Measurements from ENCODE around the gene CADM1.

Gene CADM1

DNA sequence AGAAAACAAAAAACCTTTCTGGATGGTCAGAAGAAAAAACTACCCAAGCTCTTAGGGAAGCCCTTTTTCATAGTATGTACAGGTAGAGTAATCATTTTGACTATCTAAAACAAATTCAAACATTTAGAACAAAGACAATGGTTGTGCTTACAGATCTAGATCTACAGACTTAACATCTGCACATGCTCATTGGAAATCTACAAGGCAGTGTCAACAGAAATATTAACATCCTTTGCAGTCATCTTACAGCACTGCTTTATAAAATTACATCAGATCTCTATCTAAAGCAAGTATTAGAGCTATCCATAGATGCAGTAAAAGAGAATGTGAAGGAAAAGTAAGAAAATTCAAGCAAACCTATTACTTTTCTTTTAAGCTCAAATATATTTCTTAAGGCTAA, 110.3 kb downstream of the CADM1 start:
- no peak for DNase-seq

DNA sequence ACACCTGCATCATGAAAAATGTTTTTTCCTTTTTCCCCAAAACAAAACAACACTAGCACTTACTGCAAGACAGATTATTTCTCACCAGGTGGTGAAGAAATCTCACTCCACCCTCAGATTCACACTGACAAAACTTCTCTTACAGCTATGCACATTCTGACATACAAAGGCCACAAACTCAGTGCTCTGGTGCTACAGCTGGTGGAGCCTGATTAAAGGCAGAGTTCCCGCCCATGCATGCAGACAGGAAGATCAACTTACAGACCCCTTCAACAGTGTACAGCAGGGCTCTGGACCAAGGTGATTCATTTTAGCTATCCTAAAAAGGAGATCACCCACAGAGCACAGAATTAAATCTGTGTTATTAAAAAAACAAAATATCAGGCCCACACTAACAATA, 112.6 kb downstream of the CADM1 start:
- DNase-seq, result no peak

DNA sequence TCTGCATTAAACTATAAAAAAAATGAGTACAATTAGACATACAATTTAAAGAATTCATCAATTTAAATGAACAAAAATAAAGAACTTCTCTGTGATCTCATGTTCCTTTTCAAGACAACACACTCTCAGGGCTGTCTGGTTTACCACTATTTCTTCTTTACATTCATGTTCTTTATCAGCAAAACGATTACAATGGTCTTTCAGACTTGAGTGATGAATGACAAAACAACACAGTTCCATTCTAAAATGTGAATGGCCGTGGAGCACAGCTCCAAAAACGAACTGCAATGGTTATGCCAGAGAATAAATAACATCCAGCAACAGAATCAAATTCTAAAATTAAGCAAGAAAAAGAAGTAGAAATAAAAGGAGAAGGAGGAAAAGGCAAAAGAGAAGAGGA, 113.1 kb downstream of the CADM1 start:
- DNase-seq, result no peak

DNA sequence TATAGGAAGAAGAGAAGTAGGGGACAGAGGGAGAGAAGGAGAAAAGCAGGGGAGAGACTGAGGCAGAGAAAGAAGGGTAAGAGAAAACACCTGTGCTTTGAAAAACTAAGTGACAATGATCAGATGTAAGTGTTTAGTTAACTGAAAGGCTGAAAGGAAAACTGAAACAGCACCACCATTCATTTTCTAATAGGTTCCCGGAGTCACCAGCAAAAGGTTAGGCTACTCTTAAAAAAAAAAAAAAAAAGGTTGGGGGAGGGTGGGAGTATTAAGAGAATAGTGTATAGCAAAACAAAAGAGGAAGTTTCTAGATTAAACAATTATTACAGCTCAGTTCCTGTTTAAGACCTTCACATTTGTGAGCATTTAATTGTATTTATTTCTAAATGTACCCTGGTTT, 113.8 kb downstream of the CADM1 start:
- DNase-seq, result no peak

DNA sequence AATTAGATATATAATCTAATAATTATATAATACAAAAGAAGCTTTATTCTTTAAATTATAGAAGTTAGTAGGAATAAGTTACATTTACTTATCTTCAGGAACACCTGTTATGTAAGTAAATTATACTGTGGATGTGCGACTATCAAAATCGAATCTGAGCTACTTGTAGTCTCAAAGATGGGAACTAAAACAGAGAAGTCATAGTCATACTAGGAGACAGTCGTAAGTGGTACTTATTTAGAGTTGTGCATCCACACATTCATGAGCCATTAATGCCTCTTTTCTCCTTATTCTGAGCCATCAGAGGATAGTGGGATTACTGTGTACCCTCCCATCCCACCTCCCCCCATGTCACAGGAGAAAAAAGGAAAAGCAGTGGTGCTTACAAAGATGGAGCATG, 114.4 kb downstream of the CADM1 start:
- no peak for DNase-seq

DNA sequence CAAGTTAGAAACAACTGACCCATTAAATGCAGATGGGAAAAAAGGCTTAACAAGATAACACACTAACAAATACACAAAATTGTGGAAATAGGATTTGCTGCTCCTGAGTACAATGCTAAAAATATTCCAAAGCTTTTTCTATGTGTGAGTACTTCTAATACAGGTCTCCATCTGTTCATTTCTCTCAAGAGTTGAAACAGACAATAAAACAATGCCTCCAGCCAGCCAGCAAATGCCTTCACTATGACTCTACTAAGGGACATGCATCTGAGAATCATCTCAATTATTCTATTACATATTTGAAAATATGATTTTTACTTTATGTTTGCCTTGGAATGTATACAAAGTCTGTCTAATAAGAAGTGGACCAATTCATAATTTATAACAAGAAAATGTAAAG, 119.0 kb downstream of the CADM1 start:
- DNase-seq, result no peak

DNA sequence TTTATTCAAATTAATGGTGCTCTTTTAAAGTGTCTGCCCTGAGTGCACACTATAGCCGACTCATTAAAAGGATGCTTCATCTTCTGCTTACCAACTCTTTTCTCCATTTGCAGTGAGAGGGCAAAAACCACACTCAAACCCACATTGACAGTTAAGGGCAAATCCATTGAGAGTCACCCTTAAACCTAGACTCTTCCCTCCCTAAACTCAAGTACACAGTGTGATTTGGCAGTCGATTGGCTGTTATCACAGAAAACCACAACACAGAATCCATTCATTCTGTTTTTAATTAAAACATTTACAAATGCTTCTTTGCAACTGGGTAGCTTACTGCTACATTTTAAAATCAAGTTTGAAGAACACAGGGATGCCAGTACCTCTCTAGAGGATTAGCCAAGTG, 120.0 kb downstream of the CADM1 start:
- no peak for DNase-seq

DNA sequence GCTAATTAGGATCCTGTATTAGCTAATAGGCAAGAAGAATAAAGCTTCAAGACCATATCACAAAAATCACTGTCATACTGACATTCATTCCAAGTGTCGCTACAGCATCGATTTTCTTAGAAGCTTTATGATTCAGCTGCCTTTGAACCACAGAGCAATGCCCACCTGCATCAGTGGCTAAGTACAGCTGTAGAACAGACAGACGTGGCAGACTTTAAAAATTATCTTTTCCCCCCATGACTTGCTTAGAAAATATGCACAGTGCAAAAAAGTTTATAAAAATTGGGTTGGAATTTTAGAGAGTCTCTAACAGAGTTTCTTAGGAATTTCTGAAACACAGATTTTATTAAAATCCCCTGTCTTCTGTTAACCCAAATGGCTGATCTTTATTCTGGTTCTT, 120.8 kb downstream of the CADM1 start:
- DNase-seq, result no peak

DNA sequence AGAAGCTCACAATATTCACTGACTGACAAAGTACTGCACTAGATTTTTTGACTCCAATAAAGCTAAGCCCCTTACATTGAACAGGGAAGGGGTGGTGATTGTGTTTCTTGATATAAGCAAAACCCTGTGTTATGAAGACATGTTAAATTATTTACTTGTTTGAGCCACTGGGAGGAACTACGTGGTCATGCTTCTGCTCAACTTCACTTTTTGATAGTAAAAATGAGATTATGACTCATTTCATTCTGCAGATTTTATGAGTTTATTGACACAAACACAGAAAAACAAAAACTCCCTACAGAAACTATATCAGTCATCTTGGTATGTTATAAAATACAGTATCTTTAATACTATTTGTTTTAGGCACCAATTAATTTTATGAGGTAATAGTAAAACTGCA, 124.7 kb downstream of the CADM1 start:
- DNase-seq, result no peak

DNA sequence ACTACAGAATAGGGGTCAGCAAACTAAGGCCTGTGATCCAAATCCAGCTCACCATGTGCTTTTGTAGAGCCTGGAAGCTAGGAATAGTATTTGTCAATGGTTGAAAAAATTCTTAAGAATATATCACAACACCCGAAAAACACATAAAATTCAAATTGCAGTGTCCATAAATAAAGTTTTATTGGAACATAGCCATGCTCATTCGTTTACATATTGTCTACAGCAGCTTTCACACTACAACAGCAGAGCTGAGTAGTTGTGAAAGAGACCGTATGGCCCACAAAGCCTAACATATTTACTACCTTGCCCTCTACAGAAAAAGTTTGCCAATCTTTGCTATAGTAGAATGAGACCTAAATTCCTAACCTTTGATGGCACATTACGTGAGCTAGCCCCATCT, 125.7 kb downstream of the CADM1 start:
- DNase-seq, result no peak

DNA sequence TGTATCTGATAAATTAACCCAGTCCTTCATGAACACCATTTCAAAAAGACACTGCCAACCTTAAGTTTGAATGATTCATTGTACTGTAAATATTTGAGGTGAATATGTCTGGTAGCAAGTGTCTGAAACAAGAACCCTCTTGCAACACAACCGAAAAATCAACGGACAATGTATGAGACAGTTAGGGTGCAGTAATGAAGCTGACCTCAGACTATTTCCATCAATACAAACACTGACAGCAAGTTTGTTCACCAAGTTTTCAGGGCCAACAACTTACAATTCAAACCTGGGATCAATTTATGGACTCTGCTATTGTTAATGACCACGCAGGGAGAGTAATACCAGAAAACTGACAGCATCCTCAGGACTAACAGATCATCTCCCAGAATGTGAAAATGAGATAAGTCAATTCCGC, 126.3 kb downstream of the CADM1 start:
- DNase-seq, result no peak

DNA sequence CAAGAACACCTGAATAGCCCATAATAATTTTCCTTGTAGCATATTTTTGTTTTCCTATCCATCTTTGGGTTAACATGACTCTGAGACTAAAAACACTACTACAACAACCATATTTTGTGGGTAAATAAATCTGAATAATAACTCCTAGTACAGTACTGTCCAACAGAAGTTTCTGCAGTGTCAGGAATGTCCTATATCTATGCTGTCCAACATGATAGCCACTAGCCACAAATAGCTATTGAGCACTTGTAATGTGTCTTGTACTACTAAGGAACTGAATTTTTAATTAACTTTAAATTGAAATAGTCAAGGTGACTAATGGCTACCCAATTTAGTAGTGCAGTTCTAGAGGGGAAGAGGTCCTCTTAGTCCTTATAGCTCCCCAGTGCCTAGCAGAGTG, 135.6 kb downstream of the CADM1 start:
- no peak for DNase-seq

DNA sequence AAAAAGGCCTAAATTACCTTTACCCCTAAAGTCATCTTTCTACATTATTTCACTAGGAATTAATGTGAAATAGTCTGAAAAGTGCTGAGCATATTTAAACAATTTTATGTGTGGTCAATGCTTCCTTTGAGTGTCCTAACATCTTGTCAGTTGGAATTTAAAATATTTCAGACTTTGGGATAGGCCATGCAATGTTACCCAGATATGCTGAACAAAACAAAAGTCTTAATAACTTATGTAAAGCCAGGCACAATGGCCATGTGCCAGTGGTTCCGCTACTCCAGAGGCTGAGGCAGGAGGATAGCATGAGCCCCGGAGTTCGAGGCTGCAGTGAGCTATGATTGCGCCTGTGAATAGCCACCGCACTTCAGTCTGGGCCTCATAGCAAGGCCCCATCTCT, 137.4 kb downstream of the CADM1 start:
- no peak for DNase-seq

DNA sequence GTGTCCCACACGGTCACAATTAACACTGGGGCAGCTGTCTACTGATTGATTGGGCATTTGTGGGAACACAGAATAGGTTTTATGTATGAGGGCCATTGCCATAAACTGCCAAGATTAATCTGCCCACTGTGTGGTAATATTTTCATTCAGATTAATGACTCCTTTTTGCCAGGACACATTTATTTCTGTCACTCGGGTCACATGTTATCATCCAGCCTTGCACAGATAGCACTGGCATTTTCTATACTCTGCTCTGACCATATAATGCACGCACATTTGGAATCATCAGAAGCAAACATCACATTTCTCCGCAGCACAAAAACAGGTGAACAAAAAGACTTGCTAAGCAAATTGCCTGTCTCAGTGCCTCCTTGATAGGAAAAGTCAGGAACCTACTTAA, 138.3 kb downstream of the CADM1 start:
- no peak for DNase-seq

DNA sequence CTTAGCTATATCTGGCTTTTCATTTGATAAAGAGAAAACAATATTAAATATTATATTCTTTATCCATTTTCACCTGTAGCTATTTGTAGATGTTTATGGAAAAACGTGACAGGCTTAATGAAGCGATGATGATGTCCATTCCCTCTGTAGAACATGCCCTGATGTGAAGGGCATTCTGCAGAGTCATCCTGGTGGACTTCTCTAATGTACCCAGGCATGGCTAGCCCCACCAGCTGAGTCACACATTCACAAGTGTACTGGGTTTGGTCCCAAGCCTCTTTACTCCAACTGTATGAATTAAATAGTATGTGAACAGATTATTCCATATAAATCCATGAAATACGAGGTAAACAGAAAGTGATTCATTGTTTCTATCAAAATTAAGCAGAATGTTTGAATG, 139.3 kb downstream of the CADM1 start:
- no peak for DNase-seq

DNA sequence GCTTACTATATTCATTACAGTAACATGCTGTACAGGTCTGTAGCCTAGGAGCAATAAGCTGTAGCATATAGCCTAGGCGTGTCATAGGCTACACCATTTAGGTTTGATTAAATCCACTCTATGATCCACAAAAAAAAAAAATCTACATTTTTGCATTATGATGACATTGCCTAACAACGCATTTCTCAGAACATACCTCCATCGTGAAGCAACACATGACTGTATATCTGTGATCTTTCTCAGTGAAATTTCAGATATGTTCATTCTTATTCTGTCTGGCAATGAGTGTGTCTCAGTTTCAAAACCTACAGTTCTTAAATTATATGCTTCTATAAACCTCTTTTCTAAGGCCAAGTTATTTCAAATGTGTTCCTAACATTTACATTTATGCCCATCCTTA, 140.3 kb downstream of the CADM1 start:
- no peak for DNase-seq

DNA sequence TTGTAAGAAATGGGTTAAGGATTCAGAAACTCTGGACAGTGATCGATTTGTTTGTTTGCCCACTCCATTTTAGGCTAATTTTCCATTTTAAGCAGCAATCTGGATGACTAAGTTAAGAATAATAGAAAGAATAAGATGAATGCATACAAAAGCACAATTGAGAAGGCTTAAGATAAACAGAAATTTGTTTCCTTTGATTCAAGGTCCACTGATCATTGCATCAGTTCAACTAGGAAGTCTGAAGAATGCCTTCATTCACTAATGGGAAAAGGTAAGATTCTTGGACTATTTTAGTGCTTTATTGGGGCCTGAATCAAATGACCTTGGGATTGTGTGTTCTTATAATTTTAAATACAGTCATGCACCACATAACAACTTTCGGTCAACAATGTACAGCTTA, 140.8 kb downstream of the CADM1 start:
- no peak for DNase-seq

DNA sequence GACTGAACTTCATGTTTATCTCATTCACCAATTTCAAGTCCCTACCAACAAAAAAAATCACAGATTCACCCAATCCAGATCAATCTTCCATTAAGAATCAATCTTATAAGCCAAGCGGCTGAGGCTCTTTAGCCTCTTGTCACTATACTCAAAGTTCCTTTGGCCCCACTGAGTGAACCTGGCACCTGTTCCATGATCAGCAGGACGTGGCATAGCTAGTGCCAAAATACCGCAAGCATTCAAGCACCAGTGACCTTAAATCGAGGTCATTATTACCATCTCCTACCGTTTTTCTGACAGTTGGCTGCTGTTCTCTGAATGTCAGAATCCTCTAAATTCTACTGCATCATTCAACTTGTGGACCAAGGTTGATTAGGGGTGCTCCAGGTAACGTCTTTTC, 141.2 kb downstream of the CADM1 start:
- DNase-seq, result no peak

DNA sequence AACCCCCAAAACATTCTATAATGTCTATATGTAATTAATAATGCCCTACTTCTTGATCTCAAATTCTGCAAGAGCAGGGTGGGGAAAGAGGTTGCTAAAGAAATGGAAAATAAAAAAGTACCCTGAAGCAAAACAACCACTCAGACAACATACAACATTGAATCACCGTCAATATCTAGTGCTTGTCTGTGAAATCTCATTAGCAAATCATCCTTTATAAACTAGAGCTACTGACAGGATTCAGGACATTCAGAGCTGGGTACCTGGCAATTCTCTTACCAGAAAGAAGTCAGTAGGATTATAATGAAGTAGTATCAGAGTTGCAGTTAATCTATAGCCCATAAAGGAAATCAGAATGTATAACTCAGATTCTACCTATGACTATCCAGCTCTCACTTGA, 143.2 kb downstream of the CADM1 start:
- DNase-seq, result no peak

DNA sequence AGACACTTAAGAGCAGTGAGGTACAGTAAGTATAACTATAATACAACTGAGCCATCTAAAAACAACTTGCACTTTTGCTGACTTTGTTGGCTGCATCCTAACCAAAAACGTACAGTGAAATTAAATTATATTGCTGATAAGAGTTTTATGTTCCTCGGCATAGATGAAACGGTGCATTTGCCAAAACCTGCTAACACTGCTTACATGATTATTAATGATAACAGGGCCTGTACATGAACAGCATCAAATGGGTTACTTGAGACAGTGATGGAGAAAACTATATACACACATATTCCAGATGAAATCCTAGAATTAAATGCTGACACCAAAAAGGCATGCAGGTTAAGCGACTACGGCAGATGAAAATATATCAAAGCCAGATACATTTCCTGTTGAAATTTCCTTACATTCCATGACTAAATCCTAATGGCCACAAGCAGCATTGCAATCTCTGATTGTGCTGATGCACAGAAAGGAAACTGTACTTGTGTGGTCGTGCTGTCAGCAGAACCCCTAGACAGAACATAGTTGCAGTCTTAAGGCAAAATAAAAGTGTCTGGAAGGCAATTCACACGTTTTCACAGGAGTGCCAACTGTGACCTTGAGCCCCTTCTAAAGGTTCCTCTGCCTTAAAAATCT, 143.9 kb downstream of the CADM1 start:
- DNase-seq, result no peak

DNA sequence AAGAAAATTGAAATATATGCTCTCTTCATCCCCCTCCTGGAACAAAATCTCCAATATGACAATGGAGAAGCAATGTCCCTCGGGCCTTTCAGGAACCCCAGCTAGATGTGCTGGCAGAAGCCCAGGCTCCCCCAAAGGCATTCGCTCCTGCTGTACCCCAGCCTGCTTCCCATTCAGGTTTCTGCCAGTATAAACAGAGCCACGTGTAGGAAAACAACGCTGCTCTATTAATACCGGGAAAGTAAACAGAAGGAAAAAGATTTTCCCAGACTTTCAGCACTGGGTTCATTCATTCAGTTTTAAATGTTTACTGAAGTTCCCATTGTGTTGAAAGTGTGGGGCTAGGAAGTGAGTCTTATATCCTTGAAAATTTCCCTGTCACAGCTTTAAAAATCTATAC, 147.1 kb downstream of the CADM1 start:
- DNase-seq, result no peak

DNA sequence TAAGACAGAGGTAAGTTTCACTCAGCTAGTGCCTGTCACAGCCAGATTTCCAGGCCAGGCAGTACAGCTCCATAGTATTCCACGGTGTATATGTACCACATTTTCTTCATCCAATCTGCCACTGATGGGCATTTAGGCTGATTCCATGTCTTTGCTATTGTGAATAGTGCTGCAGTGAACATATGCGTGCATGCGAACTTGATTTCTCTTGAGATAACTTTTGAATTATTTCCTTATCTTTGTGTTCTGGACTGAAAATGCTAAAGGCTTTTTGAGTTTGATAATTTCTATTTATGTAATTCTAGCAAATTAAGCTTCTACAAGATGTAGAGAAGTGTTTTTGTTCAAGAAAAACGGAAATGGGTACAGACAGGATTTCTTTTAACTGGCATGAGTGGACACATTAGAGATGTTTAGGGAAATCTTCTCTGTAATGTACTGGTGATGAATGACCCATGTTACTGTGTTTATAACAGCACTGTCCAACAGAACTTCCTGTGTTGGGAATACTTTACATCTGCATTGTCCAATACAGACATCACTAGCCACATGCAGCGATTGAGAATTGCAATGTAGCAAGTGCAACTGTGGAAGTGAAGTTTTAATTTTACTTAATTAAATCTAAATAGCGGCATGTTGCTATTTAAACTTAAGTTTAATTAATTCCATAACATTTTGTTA, 151.3 kb downstream of the CADM1 start:
- DNase-seq, result no peak

DNA sequence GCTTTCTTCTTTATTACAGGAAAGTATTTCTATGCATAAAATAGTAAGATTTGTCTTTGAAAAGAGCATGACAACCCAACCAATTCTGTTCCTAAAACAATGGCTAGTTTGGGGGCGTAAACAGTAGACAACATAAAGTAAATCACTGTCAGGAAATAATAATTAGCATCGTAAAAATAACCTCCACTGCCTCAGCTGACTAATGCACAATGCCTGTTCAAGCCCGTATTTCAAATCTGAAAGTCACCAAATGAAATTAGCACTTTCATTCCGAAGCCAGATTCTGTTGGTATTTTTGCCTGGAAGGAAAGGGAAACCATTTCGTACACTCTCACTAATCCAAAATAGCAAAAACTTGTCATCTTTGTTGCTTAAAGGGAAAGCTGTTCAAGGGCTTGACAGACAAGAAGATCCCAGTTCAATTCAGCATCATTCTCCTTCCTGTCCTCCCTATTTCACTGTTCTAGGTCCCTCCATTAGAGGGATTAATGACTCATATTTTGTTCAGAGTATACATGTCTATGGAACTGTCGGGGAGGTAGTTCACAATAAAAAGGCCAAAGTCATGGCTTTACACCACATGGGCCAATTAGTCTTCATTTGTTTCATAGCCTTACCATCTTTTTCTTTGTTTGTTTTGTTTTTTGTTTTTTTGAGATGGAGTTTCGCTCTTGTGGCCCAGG, 154.7 kb downstream of the CADM1 start:
- no peak for DNase-seq

DNA sequence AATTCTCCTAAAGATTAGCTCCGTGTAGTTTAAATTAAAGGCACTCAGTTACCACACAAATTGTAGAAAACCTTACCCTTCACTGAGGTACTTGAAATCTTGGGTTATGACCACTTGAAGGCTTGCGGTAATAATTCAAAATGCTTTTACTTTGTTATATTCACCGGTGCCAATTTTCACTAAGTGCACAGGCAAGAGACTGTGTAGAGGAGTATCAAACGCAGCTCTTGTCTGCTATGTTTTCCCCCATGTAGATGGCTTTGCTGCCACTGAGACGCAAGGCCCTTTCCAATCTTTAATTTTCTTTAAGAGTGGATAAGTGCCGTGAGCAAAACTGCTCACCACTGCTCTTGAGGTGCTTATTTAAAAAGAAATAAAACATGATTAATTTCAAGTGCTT, 155.8 kb downstream of the CADM1 start:
- DNase-seq, result no peak

DNA sequence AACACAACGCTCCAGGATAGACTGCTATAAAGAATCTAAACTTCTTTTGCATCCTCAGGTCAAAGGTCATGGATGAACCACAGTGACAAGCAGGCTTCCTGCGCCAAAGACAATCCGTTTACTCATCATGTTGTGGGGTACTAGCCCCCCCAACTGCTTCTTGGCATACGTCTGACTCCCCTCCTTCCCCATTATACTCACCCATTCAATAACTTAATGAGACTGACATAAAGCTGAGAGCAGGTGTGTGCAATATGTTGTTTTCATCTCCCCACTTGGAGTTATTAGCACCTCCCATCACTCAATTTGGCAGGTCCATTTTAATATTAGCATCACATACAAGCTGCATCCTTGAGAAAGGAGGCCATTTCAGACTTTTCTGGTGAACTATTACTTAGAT, 157.1 kb downstream of the CADM1 start:
- no peak for DNase-seq

Data from activated gamma-delta T cell (primary cell).